HG03439 (cell line): ENCODE results near the gene TMEM204.

ENCODE experiments used
- ATAC-seq: cut with Tn5 transposase; IDR thresholded peaks from one replicate; pipeline ENCODE4 v1.9.1; 2021; ENCODE audit warnings: mild to moderate bottlenecking, moderate library complexity; ENCODE audit not compliant: unreplicated experiment

Gene TMEM204

GRCh38 chr16:1533443-1533951 lies at the start of gene TMEM204:
TMEM204 (plus strand) TSS chr16:1533666; CDS start chr16:1534276, 610 bp downstream.
- no peak for ATAC-seq

- no peak for ATAC-seq
These were observed 47.5 kb upstream of the TMEM204 start for GRCh38 chr16:1485847-1486496.

GRCh38 chr16:1486551-1487390 lies 46.7 kb upstream of the TMEM204 start:
- ATAC-seq, result no peak

GRCh38 chr16:1487395-1488053 lies 45.9 kb upstream of the TMEM204 start:
- ATAC-seq, result no peak

GRCh38 chr16:1488054-1488601 lies 45.3 kb upstream of the TMEM204 start:
- no peak for ATAC-seq

GRCh38 chr16:1488619-1489018 lies 44.8 kb upstream of the TMEM204 start, which contains the start of gene PTX4:
PTX4 (minus strand) TSS chr16:1488944; CDS start chr16:1488909, 35 bp downstream.
- no peak for ATAC-seq

GRCh38 chr16:1489077-1489476 lies 44.4 kb upstream of the TMEM204 start:
- no peak for ATAC-seq

- no peak for ATAC-seq
These were observed 42.1 kb upstream of the TMEM204 start for GRCh38 chr16:1491327-1491726.

GRCh38 chr16:1492082-1492922 lies 41.2 kb upstream of the TMEM204 start:
- no peak for ATAC-seq

GRCh38 chr16:1492923-1493745 lies 40.3 kb upstream of the TMEM204 start, which contains the start of gene TELO2:
TELO2 (plus strand) TSS chr16:1493360; CDS start chr16:1494282, 922 bp downstream.
- ATAC-seq, result peak; percentile 69

GRCh38 chr16:1493746-1494094 lies 39.7 kb upstream of the TMEM204 start:
- no peak for ATAC-seq

- ATAC-seq, result no peak
These were observed 39.3 kb upstream of the TMEM204 start for GRCh38 chr16:1494129-1494640.

GRCh38 chr16:1494711-1495110 lies 38.8 kb upstream of the TMEM204 start:
- ATAC-seq, result no peak

- ATAC-seq, result no peak
These were observed 38.1 kb upstream of the TMEM204 start for GRCh38 chr16:1495211-1495888.

- ATAC-seq, result no peak
These were observed 37.6 kb upstream of the TMEM204 start for GRCh38 chr16:1495889-1496262.

GRCh38 chr16:1496464-1496863 lies 37.0 kb upstream of the TMEM204 start:
- ATAC-seq, result no peak

GRCh38 chr16:1497014-1497598 lies 36.4 kb upstream of the TMEM204 start:
- ATAC-seq, result no peak
